ENCODE data around the gene PDE6B. TPM values are rescaled to one million over a fixed set of nuclear protein-coding genes. Genes with fewer than 3 reads are reported as not detected.
"Not testable (repeated sequence)": the region's sequence is repeated elsewhere in the genome, so short reads cannot be mapped to it uniquely, and the experiment has no call there.

The PDE6B gene
- total and polyA plus RNA-seq, 12 donors, result 0.73 to 6.2 (median 3.6) TPM

- Histone ChIP-seq H3K36me3 (peaks cover 0 to 3% (median 0%) of the 10 kb centered on the region in 9 donors), H3K4me1 (peaks cover 8 to 32% (median 21%) of the 10 kb centered on the region in 9 donors), H3K27me3 (no peaks in the 10 kb centered on the region), H3K4me3 (no peak overlapping the region), H3K27ac (no peak overlapping the region), H3K9me3 (no peaks in the 10 kb centered on the region)
- DNase-seq (no peak), ATAC-seq (peak in 1 of 8 donors; percentile 15)
- no peak for TF ChIP-seq CTCF (IDR thresholded peaks at IDR 0.05)
- intact Hi-C loops (cut with DNase I), result no loop called here
- whole genome bisulfite sequencing, 2 donors, result 93 to 94% methylated on average over 46 of the region's 46 CpGs
Measured at GRCh38 chr4:704198-704891, 79.0 kb downstream of the PDE6B start.

- peak overlapping the region in 8 of 10 donors; percentile 88 to 99 (median 94) for H3K4me3 ChIP-seq
- no peaks in the 10 kb centered on the region for H3K9me3 ChIP-seq
- DNase-seq (no peak), ATAC-seq (peak in 1 of 8 donors; percentile 6)
- H3K27me3 ChIP-seq, result no peaks in the 10 kb centered on the region
- H3K36me3 ChIP-seq, result peaks cover 0 to 3% (median 0%) of the 10 kb centered on the region in 9 donors
- no peak for TF ChIP-seq CTCF (IDR thresholded peaks at IDR 0.05)
- peak overlapping the region in 2 of 10 donors; percentile 93 to 97 for H3K27ac ChIP-seq
- H3K4me1 ChIP-seq, result peaks cover 8 to 32% (median 22%) of the 10 kb centered on the region in 9 donors
- intact Hi-C loops (cut with DNase I), result no loop called here
- WGBS, 2 donors, result 94 to 96% methylated on average over 1 of the region's 1 CpG
Measured at GRCh38 chr4:704971-705277, 79.6 kb downstream of the PDE6B start.

GRCh38 chr4:705278-706082 lies 80.1 kb downstream of the PDE6B start, which contains the start of gene PCGF3:
Gene PCGF3, plus strand, starts transcription at chr4:705832. Its CDS starts 27,849 bp downstream, at chr4:733681.
- H3K27ac ChIP-seq, result peak within 1 kb of the TSS; percentile 67 to 97 (median 92)
- no peak for TF ChIP-seq CTCF (IDR thresholded peaks at IDR 0.05)
- intact Hi-C loops (cut with DNase I), result no loop called here
- no peaks in the 10 kb centered on the region for H3K27me3 ChIP-seq
- peak; percentile 97 to 99 for DNase-seq
- H3K36me3 ChIP-seq, result peaks cover 0 to 3% (median 0%) of the 10 kb centered on the region in 9 donors
- peaks cover 8 to 30% (median 22%) of the 10 kb centered on the region in 9 donors for H3K4me1 ChIP-seq
- whole genome bisulfite sequencing, 2 donors, result 2 to 3% methylated on average over 77 to 82 of the region's 82 CpGs
- peak; percentile 97 to 99 (median 98) for ATAC-seq
- H3K4me3 ChIP-seq, result peak within 1 kb of the TSS; percentile 88 to 99 (median 94)
- no peaks in the 10 kb centered on the region for H3K9me3 ChIP-seq

GRCh38 chr4:706083-706633 lies 80.8 kb downstream of the PDE6B start:
- H3K36me3 ChIP-seq; intact Hi-C loops (cut with DNase I); H3K9me3 ChIP-seq; DNase-seq; H3K27me3 ChIP-seq; ATAC-seq: not testable (repeated sequence)
- H3K4me1 ChIP-seq, result peaks cover 8 to 30% (median 22%) of the 10 kb centered on the region in 9 donors
- peak overlapping the region; percentile 88 to 99 (median 94) for H3K4me3 ChIP-seq
- H3K27ac ChIP-seq, result peak overlapping the region; percentile 67 to 97 (median 92)
- 3 to 5% methylated on average over 21 of the region's 21 CpGs for WGBS, 2 donors

All from heart right ventricle (tissue), 16 donors.